NK-92 (cell line): ENCODE measurements around the gene LHCGR.

ENCODE experiments used
- DNase-seq: peaks from one replicate; lab custom pipeline; 2025; ENCODE audit not compliant: unreplicated experiment; lab: John Stamatoyannopoulos, UW

The LHCGR gene

DNA sequence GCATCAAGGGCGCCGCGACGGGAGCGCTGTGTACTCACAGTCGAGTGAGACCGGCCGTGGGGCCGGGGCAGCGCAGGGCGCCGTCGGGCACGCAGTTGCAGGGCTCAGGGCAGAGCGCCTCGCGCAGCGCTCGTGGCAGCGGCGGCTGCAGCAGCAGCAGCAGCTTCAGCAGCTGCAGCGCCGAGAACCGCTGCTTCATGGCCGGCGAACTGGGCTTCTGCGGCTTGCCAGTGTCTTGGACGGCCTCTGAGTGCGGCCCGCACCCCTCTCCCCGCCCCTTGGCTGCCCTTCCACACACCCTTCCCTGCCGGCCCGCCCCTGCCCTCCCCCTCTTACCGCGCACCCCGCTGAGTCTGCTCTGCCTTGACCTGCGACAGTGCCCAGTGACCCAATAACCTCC lies at the start of gene LHCGR:
Gene LHCGR, minus strand, starts transcription at position 252 of the 400 bp plus-strand sequence. Its CDS starts 53 bp downstream, at position 199.
- no peak for DNase-seq

DNA sequence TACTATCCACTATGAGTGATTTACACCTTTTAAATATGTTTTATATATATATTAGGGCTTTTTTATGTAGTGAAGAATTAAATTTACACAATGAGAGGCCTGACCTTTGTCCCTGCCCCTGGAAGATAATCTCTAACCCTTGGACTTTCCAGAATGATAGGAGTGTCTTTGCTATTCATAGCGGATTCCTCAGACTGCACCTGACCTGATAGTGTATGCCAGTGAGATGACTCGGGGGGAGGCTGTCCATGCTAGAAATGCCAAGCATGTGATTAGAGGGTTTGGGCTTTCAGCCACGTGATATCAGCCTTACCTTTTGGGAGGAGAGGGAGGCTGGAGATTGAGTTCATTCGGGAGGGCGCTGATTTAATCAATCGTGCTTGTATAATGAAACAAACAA lies 44.1 kb upstream of the LHCGR start:
- DNase-seq = no peak

DNA sequence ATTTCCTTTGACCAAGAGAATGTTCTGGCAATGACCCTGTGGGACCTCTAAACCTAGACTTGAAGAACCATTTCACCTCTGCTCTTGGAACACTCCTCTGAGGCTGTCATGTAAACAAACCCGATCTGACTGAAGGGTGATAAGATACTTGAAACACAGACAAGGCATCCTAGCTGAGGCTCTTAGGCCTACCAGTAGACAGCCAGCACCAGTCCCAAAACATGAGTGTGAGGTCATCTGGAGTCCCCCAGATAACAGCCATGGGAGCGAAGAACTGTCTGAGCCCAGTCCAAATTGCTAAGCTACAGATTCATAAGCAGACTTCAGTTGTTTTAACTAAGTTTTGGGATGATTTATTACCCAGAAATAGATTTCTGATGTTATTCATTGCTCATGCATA lies 39.5 kb upstream of the LHCGR start:
- DNase-seq = no peak

DNA sequence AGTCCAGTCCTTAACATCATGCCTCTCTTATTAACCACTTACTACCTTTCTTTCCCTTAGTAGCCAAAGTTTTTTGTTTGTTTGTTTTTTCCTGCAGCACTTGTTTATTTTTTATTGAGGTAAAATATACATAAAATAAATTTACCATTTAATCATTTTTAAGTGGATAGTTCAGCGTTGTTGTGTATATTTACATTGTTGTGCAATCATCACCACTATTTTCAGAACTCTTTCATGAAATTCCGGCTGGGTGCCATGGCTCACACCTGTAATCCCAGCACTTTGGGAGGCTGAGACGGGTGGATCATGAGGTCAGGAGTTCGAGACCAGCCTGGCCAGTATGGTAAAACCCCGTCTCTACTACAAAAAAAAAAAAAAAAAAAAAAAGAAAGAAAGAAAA lies 38.1 kb upstream of the LHCGR start:
- no peak for DNase-seq

DNA sequence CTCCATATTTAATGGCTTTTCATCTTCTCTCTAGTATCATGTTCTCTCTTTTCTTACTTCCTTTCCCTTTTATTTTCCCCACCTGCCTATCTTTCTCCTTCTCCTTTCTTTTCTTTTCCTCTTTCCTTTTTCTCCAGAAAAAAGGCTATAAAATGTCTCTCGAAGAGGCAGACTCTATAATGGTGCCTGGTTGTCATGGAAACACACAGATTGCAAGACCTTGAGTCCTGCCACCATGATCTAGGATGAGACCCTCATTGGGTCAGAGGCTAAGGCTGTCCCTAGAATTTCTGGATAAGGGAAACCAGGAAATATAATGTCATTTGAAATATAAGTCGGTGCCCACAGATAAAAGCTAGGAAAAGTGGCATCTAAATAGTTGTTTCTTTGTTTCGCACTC lies 36.5 kb upstream of the LHCGR start:
- DNase-seq = no peak

DNA sequence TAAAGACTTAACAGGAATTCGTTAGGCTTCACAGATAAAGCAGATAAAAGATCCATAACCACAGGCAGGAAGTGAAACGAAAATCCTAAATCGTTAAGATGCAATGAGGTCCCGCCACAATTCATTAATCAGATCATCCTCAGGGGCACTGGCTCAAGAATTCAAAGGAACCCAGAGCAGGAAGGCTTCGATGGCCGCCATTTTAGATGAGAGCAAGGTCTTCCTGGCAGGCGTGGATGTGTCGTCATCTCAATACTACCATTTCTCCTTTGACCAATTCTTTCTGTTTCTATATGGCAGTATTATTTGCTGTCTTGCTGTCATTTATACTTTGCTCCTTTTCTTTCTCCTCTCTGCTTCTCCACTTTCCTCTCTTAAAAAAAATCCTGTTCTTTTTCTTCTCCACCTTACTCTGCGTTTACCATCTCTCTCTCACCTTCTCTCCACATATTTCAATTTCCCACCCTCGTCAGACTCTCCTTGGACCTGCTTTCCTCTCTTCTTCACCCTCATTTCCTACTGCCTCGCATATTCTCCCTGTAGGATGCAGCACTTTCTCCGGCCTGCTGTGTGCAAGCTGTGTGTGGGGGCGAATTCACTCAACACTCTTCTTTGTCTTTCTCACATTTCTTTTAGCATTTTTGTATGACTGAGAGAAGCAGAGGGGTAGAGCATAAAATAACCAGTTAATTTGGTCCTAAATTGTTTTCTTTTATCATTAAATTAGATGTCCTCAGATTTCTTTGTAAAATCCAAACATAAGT lies 35.1 kb upstream of the LHCGR start:
- no peak for DNase-seq

DNA sequence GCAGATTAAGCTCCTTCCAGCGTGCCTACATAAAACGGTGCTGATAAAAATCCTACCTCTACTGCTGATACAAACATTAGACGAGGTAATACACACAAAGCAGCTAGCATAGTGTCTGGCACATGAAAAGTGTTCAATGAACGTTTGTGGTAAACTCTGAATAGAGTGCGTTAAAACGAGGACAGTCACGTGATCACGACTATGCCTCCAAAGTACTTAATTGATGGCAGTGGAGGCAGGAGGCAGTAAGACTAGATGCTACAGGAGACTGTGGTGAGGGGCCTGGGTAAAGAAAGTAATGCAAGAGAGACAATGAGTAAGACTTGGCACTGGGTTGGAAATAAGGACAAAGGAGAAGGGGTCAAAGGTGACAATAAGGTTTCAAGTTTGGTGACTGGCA lies 32.1 kb upstream of the LHCGR start:
- no peak for DNase-seq

DNA sequence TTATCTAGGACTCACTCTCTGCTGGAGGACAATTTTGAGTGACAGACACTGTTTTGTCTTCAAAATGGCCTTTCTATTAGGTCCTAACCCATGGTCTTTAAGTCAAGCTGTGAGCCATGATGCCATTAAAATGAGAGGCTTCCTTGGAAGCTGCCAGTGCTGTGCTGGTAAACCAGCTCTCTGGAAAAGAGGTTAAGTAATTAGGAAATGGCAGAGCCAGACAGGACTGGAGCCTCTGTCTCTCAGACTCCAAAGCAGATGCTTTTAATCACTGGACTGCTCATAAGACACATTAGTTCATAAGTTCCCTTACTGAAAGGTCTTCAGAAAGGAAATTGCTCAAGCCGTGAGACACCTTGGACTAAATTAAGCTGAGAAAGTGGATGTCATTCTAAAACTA lies 25.8 kb upstream of the LHCGR start:
- DNase-seq = no peak

DNA sequence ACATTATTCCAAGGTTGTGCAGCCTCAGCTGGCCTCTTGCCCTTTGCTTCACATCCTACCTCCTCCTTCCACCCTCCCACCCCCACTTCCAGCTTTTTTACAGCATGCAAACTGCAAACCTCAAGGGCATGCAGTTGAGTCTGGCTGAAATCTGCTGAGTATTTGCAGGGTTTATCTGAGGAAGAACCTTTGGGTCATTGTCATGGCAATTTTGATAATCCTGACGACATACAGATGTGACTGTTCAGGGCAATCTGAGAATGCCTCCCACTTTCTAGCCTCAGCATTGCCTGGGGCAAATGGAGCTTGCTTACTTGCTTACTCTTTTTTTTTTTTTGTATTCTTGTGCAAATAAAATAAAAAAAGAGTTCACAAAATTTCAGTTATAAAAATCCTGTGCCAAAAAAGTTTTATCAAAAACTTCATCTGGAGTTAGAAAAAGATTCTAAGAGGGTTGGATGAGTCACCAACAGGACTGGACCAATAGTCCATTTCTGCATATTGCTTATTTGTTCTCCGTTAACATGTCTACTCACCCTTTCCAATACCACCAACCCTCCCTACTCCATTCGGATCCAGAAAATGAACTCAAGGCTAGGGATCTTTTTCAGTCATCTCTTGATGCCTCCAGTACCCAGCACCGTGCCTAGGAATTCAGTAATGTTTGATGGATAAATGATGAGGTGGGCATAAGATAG lies 23.6 kb upstream of the LHCGR start:
- no peak for DNase-seq

DNA sequence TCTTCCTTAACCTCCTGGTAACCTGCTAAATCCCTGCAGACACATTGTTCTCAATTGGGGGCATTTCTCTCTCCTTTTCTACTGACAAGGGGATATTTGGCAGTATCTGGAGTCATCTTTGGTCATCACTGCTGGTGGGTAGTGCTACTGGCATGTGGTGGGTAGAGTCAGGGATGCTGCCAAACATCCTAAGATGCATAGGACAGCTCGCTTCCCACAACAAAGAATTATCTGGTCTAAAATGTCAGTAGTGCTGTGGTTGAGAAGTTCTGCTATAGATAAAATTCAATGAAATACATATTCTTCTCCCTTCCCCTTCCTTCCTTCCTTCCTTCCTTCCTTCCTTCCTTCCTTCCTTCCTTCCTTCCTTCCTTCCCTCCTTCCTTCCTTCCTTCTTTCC lies 18.7 kb upstream of the LHCGR start:
- DNase-seq = no peak

DNA sequence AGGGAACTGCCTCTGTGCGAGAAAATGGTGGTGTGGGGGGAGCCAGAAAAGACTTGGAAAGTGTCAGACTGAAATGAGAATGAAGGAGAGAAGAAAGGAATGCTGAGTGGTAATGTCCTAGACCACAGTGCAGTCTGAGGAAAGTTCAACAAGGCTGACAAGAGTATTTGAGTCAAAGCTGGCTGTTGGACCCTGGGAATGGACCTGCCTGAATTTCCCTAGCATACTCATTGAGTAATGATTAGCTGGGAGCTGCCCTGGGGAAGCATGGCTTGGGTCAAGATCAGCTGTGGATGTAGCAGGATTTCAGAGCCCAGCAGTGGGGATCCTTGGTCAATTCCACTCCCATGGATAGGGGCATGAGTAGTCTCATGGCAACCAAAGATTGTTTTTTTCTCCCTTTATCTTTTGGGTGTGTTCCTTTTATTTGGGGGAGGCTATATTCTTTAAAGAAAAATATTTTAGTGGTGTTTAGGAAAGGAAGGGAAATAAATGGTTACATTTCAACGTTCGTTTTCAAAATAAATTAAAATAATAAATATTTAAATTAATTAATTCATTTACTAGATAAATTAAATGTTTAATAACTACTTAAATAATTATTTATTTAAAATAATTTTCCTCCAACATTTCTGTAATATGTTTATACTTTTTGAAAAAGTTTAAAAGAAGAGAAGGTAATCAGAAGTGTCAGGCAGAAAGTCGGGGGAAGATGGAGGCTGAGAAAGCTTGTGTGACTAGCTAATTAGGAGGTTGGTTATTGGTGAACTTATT lies 15.9 kb upstream of the LHCGR start:
- DNase-seq = no peak

DNA sequence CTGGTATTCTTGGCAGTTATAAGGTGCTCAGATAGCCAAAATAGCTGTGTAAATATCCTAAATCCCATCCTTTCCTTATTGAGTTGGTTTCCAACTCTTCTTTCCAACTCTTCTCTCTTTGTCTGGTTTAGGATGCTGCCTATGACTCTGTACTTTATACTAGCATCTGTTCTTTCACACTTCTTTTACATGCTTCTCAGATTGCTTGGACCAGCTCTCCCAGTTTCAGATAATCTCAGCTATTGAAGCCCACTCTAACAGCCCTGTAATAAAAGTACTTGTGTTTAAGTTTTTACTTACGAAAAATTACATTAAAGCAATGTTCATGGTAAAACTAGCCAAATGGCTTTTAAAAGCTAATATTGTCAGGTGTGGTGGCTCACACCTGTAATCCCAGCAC lies 14.7 kb upstream of the LHCGR start:
- DNase-seq = no peak

DNA sequence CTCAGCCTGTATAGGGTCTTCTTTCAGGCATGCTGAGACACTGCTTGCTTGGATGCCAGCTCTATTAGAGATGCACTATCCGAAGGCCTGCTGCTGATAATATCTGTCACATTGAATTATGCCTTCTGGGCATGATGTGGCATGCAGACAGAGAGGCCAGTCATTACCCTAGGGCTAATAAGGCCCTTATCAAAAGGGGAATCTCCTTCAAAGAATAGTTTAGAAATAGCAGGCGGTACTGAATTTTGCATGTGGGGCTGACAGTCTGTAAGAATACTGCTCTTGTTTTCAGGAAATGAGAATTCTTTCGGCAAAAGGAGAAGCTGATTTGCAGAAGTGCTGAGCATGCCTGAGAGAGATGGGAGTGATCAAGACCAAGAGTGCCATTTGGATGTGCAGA lies 13.1 kb upstream of the LHCGR start:
- no peak for DNase-seq

DNA sequence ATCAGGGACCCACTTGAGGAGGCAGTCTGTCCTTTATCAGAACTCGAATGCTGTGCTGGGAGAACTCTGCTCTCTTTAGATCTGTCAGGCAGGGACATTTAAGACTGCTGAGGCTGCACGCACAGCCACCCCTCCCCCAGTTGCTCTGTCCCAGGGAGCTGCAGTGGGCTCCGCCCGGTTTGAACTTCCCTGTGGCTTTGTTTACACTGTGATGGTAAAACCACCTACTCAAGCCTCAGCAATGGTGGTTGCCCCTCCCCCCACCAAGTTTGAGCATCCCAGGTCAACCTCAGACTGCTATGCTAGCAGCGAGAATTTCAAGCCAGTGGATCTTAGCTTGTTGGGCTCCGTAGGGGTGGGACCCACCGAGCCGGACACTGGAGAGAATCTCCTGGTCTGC lies 11.8 kb upstream of the LHCGR start:
- DNase-seq = no peak

DNA sequence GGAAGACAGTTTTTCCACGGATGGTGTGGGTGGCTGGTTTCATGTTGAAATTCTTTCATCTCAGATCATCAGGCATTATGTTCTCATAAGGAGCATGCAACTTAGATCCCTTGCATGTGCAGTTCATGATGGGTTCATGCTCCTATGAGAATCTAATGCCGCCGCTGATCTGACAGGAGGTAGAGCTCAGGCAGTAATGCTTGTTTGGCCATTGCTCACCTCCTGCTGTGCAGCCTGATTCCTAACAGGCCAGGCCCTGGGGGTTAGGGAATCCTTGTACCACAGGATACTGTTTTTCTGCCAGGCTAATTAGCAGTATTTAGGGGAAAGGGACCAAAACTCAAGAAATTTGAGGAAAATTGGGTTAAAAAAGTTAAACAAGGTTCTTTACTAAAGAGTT lies 5.3 kb upstream of the LHCGR start:
- DNase-seq = no peak

DNA sequence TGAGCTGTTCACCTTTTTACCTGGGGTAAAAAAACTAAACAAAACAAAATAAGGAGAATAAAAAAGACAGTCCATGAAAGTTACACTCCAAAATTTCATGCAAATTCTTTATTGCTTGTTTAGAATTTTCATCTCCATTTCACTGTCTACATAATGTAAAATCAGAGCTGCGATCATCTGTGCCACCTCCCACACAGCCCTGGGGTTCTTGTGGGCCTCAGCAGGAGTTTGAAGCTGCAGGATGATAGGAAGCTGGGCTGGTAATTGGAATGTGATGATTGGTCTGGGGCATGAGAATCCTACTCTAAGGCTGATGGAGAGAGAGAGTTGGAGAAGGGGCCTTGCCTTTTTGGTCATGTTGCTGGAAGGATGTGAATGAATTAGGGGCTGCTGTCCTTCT lies 4.2 kb upstream of the LHCGR start:
- DNase-seq = no peak

DNA sequence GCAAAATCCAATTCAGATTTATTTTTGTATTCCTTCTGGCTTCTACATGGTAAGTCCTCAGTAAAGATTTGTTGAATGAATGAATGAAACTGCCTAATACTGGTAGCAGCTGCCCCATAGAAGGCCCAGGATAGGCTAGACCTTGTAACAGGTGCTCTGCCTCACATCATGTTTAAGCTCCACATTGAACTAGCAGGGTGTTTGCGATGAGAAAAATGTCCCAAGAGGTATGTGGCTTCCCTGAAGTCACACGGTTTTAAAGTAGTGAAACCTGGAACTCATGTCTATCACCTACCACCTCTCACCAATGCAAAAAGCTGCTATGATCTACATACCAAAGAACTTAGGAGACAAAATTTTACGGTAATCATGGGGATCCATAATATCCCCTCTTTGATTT lies 765 bp upstream of the LHCGR start:
- DNase-seq = no peak

DNA sequence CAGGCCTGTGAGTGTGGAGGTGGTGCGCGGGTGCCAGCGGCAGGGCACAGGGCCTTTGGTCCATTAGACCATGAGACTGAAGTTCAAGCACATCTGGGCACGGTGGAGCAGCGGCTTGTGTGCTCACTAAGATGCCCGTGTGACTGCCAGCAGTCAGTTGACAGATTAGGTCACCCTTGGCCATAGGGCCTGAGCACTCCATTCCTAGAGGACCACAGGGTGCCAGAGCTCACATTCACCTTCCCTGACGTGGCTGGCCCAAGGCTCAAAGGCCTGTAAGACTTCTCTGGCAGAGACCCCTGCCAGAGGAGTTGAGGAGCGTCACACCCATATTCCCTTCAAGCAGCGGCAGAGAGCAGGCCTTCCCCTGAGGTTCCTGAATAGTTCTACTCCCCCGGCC lies 650 bp downstream of the LHCGR start:
- DNase-seq = no peak

DNA sequence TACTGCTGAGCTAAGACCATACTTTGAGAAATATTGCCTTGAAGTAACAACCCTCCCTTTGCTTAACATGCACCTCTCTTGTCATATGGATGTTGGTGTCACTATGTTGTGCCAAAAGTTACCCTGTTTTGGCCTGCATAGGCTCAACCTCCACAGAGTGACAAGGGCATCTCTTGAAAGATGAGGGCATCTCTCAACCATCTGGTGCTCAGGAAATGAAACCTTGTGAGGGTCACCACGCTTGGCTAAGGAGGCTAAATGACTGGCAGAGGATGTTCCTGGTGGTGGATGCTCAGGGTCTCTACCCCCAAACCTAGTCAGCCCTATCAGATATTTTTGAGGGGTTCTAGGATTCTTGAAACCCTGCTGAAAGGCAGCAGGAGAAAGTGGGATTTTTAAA lies 2.3 kb downstream of the LHCGR start:
- DNase-seq = no peak

DNA sequence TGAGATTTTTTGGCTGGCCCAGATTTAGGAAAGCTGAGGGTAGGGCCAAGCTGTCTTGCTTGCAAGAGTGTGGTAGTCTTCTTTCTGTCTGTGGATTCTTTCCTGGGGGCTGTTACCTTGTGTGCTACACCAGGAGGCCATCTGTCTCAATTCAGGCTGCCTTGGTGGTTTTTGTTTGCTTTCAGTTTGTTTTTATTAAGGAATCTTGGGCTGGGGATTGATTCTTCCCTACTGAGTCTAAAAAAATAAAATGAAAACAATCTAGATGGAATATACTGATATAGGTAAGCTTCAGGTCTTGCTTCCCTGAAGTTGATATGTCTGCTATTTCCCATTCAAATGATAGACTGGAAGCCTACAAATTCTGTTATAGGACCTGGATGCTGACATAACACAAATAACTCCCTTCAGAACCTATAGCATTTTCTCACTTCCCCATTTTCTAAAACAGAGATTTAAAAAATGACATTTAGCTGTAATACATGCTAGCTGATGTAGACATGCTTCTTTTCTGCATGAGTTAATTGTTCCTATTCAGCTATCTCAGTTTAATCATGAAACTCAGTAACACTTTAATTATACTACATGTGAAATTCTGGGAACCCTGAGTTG lies 5.3 kb downstream of the LHCGR start:
- DNase-seq = no peak

DNA sequence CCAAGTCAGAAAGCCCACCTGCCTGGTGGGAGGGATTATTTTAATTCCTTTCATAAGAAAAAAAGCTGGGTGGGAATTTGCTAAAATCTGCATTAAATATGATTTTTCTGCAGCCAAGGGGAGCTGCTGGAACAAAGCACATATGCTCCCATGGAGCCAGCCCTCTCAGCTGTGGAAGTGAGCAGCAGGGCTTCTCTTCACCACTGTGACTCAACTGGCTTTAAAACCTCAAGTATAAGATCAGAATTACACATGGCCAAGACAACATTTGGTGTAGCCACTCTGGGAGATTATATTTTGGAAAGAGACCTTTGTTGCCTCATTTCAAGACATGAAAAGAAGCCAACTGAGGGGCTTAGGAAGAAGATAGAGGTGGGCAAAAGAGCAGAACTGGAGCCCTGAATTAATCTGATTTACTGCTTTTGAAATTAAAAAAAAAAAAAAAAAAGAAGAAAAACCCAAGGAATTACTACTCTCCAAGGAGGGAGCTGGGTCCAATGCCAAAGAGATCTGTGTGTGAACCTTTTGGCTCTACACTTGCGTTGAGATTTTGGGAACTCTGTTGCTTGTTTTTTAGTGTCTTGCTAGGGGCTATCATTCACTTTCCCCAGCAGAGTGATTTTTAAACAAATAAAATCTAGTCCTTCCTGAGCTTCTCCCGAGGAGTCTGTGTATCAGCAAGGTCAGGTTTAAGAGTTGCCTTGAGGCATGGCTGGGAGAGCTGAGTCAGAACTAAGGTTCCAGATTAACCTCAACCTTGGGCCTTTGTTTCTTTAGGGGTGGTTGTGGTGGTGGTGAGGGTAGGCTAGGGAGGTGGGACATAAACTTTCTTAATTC lies 6.0 kb downstream of the LHCGR start:
- DNase-seq = no peak
